ENCODE results near the gene SUCLG2. TPM values are rescaled to one million over a fixed set of nuclear protein-coding genes. Genes with fewer than 3 reads are reported as not detected.

The SUCLG2 gene
- total RNA-seq, 2 donors from 2014 or later: 25.5 to 36.6 TPM

DNA sequence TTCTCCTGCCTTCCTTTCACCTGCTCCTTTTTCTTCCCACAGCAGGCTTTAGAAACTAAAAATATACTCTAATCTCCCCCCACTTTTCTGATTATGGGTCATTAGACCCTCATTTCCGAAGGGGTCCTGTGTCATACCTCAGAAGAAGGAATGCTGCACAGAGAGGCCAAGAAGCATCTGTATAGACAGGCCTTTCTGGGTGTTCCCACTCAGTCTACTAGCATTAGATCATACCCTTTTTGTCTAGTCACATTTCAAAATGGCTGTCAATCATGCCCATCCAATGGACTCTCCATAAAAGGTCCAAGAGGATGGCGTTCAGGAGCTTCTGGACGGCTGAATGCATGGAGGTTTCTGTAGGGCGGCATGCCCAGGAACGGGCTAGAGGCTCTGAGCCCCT lies 192.2 kb downstream of the SUCLG2 start:
- TF ChIP-seq, protein P1, sequence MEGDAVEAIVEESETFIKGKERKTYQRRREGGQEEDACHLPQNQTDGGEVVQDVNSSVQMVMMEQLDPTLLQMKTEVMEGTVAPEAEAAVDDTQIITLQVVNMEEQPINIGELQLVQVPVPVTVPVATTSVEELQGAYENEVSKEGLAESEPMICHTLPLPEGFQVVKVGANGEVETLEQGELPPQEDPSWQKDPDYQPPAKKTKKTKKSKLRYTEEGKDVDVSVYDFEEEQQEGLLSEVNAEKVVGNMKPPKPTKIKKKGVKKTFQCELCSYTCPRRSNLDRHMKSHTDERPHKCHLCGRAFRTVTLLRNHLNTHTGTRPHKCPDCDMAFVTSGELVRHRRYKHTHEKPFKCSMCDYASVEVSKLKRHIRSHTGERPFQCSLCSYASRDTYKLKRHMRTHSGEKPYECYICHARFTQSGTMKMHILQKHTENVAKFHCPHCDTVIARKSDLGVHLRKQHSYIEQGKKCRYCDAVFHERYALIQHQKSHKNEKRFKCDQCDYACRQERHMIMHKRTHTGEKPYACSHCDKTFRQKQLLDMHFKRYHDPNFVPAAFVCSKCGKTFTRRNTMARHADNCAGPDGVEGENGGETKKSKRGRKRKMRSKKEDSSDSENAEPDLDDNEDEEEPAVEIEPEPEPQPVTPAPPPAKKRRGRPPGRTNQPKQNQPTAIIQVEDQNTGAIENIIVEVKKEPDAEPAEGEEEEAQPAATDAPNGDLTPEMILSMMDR (IDR thresholded peaks at IDR 0.05): no peak
- Histone ChIP-seq H3K4me1 (ENCODE audit: control insufficient read depth in 1 of 2, low read depth in 2 of 2) (no peaks in the 10 kb centered on the region), H3K4me3 (no peak overlapping the region), H3K36me3 (no peaks in the 10 kb centered on the region), H3K27ac (no peak overlapping the region), H3K9me3 (no peaks in the 10 kb centered on the region), H3K27me3 (replicated peaks; ENCODE audit: insufficient read depth) (no peaks in the 10 kb centered on the region)
- DNase-seq (ENCODE audit: low spot score): no peak
- ATAC-seq (ENCODE audit: insufficient number of reproducible peaks, low FRiP score, low read depth): no peak

DNA sequence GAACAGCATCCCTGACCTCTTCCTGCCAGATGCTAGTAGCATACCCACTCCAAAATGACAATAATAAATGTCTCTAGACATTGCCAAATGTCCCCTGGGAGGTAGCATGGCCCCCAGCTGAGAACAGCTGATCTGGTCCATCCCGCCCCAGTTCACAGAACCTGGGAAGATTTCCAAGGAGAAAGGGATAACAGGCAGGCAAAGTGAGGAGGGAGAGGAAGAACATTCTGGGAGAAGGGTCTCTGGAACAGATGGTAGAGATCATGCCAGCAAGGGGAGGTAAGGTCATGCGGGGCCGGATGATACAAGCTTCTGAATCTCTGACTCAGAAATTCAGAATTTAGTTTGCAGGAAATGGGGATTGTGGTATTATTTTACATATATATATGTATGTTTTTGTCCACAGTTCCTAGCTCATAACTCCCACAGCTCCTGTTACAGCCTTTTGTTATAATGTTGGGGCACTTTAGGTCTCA lies 192.7 kb downstream of the SUCLG2 start:
- Histone ChIP-seq H3K27ac (no peak overlapping the region), H3K27me3 (replicated peaks; ENCODE audit: insufficient read depth) (no peaks in the 10 kb centered on the region)
- ATAC-seq (ENCODE audit: insufficient number of reproducible peaks, low FRiP score, low read depth): no peak

DNA sequence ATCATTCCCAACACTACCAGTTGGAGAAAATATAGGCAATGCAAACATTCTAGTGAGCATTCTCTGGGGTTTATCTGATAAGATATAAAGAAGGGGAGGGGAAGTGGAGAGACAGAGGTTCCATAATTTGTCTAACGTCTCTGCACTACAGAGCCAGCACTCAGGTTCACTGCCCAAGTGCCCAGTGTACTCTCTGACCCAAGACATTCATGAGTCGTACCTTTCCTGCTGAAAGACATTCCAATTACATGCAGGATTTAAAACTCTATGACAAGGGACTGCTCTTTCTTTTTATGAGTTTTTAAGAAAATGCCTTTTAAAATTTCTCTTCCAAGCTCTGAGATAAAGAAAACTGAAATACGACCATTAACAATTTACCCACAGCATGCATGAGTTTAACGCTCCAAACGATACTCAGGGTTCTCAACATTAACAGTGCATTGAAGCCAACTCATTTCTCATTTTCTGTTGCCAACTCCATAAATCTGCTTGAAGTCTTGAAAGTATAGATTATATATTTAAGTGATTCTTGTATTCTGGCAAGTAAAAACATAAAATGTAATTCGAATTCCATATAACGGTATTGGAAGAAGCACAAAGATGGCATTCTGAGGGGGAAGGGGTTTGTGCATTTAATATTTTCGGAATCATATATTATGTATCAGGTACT lies 193.4 kb downstream of the SUCLG2 start:
- ATAC-seq (ENCODE audit: insufficient number of reproducible peaks, low FRiP score, low read depth) (no peak), DNase-seq (ENCODE audit: low spot score) (no peak)
- Histone ChIP-seq H3K27me3 (replicated peaks; ENCODE audit: insufficient read depth) (no peaks in the 10 kb centered on the region), H3K4me1 (ENCODE audit: control insufficient read depth in 1 of 2, low read depth in 2 of 2) (no peaks in the 10 kb centered on the region), H3K4me3 (no peak overlapping the region), H3K9me3 (no peaks in the 10 kb centered on the region), H3K36me3 (no peaks in the 10 kb centered on the region), H3K27ac (no peak overlapping the region)
- TF ChIP-seq, protein P1 (IDR thresholded peaks at IDR 0.05): no peak

More for the DNA sequence above, 192.7 kb downstream of the SUCLG2 start:
- no peak for DNase-seq (ENCODE audit: low spot score)
- no peaks in the 10 kb centered on the region for H3K9me3 ChIP-seq
- no peak overlapping the region for H3K4me3 ChIP-seq
- no peaks in the 10 kb centered on the region for H3K4me1 ChIP-seq (ENCODE audit: control insufficient read depth in 1 of 2, low read depth in 2 of 2)
- H3K36me3 ChIP-seq: no peaks in the 10 kb centered on the region
- TF ChIP-seq, protein P1 (IDR thresholded peaks at IDR 0.05): no peak

DNA sequence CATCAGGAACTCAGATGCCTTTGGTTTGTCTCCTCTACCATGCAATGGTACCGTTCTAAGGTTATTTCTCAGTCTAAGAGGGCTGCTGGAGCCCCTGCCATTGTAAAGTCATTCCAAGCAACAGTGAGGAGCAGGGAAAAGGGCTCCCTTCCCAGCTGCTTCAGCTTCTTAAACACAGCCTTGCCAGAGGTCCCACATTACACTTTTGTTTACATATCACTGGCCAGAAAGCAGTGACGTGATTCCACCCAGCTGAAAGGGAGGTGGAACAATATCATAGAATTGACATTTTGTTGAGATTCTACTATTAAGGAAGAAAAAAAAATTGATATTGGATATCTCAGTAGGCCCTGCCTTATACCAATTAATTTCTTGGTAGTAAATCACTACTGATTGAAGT lies 194.6 kb downstream of the SUCLG2 start:
- DNase-seq (ENCODE audit: low spot score) (no peak), ATAC-seq (ENCODE audit: insufficient number of reproducible peaks, low FRiP score, low read depth) (no peak)
- Histone ChIP-seq H3K4me3 (no peak overlapping the region), H3K9me3 (no peaks in the 10 kb centered on the region), H3K27ac (no peak overlapping the region), H3K27me3 (replicated peaks; ENCODE audit: insufficient read depth) (no peaks in the 10 kb centered on the region), H3K36me3 (no peaks in the 10 kb centered on the region), H3K4me1 (ENCODE audit: control insufficient read depth in 1 of 2, low read depth in 2 of 2) (no peaks in the 10 kb centered on the region)
- TF ChIP-seq, protein P1 (IDR thresholded peaks at IDR 0.05): no peak

DNA sequence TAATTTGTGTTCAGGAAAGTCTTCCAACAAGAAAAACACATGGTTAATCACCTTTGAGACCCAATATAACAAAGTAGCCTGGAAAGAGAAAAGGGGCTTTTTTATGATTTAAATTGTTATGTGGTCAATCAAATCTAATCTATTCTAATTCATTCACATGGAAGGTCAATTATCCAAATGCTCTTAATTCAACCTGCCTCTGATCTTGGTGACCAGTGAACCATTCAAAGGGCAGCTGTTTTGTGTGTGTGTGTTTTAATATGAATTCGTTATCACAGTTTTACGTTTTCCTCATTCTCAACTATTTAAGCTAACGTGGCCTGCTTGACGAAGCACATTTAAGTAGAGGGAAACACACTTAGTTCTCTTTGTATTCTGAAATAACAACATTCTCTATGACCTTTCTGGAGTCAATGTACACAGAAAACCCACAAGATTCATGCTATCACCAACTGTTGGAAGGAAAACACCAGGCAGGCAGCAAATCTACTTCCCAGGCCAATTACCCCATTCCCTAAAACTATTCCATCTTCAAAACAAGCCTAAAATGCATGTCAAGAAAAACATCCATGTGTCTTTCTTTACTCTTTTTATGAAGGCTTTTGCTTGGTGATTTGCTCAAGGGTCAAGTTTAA lies 195.4 kb downstream of the SUCLG2 start:
- H3K4me1 ChIP-seq (ENCODE audit: control insufficient read depth in 1 of 2, low read depth in 2 of 2): no peaks in the 10 kb centered on the region
- H3K27ac ChIP-seq: no peak overlapping the region
- TF ChIP-seq, protein P1 (IDR thresholded peaks at IDR 0.05): no peak
- no peaks in the 10 kb centered on the region for H3K27me3 ChIP-seq (replicated peaks; ENCODE audit: insufficient read depth)
- ATAC-seq (ENCODE audit: insufficient number of reproducible peaks, low FRiP score, low read depth) (no peak), DNase-seq (ENCODE audit: low spot score) (no peak)
- no peaks in the 10 kb centered on the region for H3K9me3 ChIP-seq
- H3K4me3 ChIP-seq: no peak overlapping the region
- no peaks in the 10 kb centered on the region for H3K36me3 ChIP-seq

Data from thoracic aorta (tissue), 2 donors.